ENCODE measurements around the gene ZBBX. TPM values are rescaled to one million over a fixed set of nuclear protein-coding genes. Genes with fewer than 3 reads are reported as not detected.
A peak's percentile ranks its signal among the peaks of the same experiment; 100 is the strongest.
"Not testable (repeated sequence)": the region's sequence is repeated elsewhere in the genome, so short reads cannot be mapped to it uniquely, and the experiment has no call there.

Gene ZBBX
- total RNA-seq (not detected), total RNA-seq (0 reads per million in 2 donors)

DNA sequence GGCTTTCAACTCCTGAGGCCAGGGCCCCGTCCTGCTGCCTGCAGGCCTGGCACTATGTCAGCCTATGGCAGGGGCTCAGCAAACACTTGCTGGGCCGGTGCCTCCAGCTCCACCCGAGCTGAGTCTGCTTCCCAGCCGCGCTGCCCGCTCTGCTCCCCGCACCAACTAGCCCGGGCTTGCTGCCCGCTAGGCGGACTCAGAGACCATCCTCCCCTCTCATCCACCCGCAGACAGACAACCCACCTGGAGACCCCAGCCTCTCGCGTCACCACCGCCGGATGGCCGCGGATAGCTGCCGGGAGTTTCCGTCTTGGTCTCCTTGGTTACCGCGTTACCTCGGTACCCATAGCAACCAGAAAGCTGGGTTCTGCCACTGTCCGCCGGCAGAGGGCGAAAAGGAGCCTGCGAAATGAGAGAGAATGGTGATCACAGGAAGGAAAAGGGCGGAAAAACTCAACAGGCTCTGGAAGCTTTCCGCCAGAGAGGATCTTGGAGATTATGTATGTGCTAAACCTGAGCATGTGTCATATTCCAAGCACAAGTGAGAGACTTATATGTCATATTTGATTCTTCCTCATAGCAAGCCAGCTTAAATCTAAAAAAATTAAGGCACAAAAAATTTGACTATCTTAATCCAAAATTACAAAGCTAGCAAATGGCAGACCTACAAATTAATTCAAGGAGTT is at the start of gene ZBBX:
Gene ZBBX (minus strand): TSS at position 294 of the 686 bp plus-strand sequence. CDS start 7,396 bp downstream, outside the sequence.
- peak; percentile 58 to 82 (median 70) for DNase-seq
- ATAC-seq = peak; percentile 95
- H3K9me3 ChIP-seq (ENCODE audit: control insufficient read depth, low read length, poor library complexity, severe bottlenecking) = no peaks in the 10 kb centered on the region
- H3K4me1 Mint-ChIP-seq = peaks cover 9% of the 10 kb centered on the region
- H3K36me3 Mint-ChIP-seq (ENCODE audit: low read depth) = no peaks in the 10 kb centered on the region
- peak within 1 kb of the TSS; percentile 76 for H3K4me3 Mint-ChIP-seq
- peak within 1 kb of the TSS; percentile 87 for H3K27ac Mint-ChIP-seq
- peaks cover 15% of the 10 kb centered on the region for H3K27me3 Mint-ChIP-seq

DNA sequence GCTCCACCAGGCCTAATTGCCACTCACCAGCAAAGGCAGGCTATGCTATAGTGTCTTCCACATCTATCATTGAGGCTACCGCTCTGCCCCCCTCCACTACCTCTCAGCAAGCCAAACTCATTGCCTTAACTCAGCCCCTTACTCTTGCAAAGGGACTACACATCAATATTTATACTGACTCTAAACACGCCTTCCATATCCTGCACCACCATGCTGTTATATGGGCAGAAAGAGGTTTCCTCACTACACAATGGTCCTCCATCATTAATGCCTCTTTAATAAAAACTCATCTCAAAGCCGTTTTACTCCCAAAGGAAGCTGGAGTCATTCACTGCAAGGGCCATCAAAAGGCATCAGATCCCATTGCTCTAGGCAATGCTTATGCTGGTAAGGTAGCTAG is 46.9 kb upstream of the ZBBX start:
- ATAC-seq; H3K27me3 Mint-ChIP-seq; H3K36me3 Mint-ChIP-seq (ENCODE audit: low read depth); H3K9me3 ChIP-seq (ENCODE audit: control insufficient read depth, low read length, poor library complexity, severe bottlenecking); H3K27ac Mint-ChIP-seq; DNase-seq; H3K4me1 Mint-ChIP-seq; H3K4me3 Mint-ChIP-seq: not testable (repeated sequence)

GRCh38 chr3:167422396-167422795 is 42.3 kb upstream of the ZBBX start:
- not testable (repeated sequence) for DNase-seq; ATAC-seq; H3K36me3 Mint-ChIP-seq (ENCODE audit: low read depth); H3K27me3 Mint-ChIP-seq; H3K27ac Mint-ChIP-seq; H3K4me1 Mint-ChIP-seq; H3K4me3 Mint-ChIP-seq; H3K9me3 ChIP-seq (ENCODE audit: control insufficient read depth, low read length, poor library complexity, severe bottlenecking)

DNA sequence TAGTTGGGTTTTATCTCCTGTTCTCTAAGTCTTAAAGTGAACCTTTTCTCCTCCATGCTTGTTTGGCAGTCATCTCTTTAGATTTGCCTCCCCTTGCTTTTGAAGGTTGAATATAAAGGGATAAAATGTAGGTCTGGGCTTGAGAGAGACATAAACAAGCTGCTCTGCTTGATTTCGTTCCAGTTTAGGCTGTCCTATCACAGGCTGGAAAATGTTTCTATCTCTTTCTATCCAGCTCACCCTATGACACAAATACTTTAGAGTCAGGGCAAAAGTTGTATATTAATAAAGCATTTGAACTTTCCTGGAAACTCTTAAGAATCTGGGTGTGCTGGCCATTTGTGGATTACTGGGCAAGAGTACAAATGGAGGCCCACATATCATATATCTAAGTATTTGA is 29.5 kb upstream of the ZBBX start:
- Mint-ChIP-seq H3K27me3 (no peaks in the 10 kb centered on the region), H3K4me1 (no peaks in the 10 kb centered on the region), H3K4me3 (no peak overlapping the region), H3K36me3 (ENCODE audit: low read depth) (no peaks in the 10 kb centered on the region), H3K27ac (no peak overlapping the region)
- ATAC-seq (no peak), DNase-seq (no peak)
- no peaks in the 10 kb centered on the region for H3K9me3 ChIP-seq (ENCODE audit: control insufficient read depth, low read length, poor library complexity, severe bottlenecking)

DNA sequence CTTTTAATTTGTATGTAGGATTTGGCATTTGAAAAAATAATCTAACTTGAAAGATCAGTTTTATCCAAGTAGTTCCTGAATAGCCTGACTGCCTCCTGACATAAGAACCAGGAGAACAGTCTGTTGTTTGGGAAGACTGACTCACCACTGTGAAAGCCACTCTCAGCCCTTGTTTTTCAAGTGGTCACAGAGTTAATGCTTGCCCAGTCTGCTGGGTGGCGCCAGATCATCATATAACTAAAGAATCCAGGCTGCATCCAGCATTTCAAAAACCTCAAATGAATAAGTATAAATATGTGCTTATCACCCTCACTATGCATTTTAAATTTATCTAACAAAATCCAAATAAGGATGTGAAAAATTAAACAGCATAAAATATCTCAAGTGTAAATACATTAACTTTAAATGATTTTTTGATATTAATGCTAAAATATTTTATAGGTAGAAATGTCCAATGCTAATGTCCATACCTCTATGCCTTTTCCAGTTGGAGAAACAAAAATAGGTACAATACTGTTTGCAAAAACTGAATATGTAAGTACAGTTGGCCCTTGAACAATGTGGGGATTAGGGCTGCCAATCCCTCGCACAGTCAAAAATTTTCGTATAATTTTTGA is 26.9 kb upstream of the ZBBX start:
- H3K27me3 Mint-ChIP-seq = peaks cover 3% of the 10 kb centered on the region
- H3K9me3 ChIP-seq (ENCODE audit: control insufficient read depth, low read length, poor library complexity, severe bottlenecking) = no peaks in the 10 kb centered on the region
- DNase-seq (no peak), ATAC-seq (no peak)
- no peaks in the 10 kb centered on the region for H3K36me3 Mint-ChIP-seq (ENCODE audit: low read depth)
- H3K4me3 Mint-ChIP-seq = no peak overlapping the region
- H3K27ac Mint-ChIP-seq = no peak overlapping the region
- no peaks in the 10 kb centered on the region for H3K4me1 Mint-ChIP-seq

DNA sequence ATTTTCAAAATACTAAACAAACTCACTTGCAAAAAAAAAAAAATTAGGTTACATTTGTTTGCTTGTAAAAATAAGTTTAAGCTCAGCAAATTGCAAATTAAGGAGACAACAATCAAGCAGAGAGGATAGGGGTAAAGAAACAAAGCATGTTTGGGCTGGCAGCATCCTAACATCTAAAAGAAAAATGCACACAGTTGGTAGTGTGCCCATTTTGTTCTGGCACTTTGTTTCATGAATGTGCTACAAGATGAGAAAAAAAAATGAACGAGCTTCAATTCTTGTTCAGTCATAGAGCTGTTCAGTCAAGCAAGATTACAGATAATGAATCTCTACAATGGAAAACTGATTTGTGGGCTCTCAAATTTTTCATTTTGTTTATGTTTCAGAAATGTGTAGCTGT is 17.7 kb upstream of the ZBBX start:
- peaks cover 39% of the 10 kb centered on the region for H3K27me3 Mint-ChIP-seq
- no peaks in the 10 kb centered on the region for H3K4me1 Mint-ChIP-seq
- ATAC-seq (no peak), DNase-seq (no peak)
- H3K4me3 Mint-ChIP-seq = no peak overlapping the region
- no peaks in the 10 kb centered on the region for H3K9me3 ChIP-seq (ENCODE audit: control insufficient read depth, low read length, poor library complexity, severe bottlenecking)
- no peaks in the 10 kb centered on the region for H3K36me3 Mint-ChIP-seq (ENCODE audit: low read depth)
- H3K27ac Mint-ChIP-seq = no peak overlapping the region

GRCh38 chr3:167396075-167396474 is 16.0 kb upstream of the ZBBX start:
- DNase-seq (no peak), ATAC-seq (no peak)
- Mint-ChIP-seq H3K4me3 (no peak overlapping the region), H3K36me3 (ENCODE audit: low read depth) (no peaks in the 10 kb centered on the region), H3K4me1 (no peaks in the 10 kb centered on the region), H3K27ac (no peak overlapping the region), H3K27me3 (peaks cover 36% of the 10 kb centered on the region)
- no peaks in the 10 kb centered on the region for H3K9me3 ChIP-seq (ENCODE audit: control insufficient read depth, low read length, poor library complexity, severe bottlenecking)

GRCh38 chr3:167394003-167394402 is 13.9 kb upstream of the ZBBX start:
- no peak overlapping the region for H3K4me3 Mint-ChIP-seq
- no peaks in the 10 kb centered on the region for H3K9me3 ChIP-seq (ENCODE audit: control insufficient read depth, low read length, poor library complexity, severe bottlenecking)
- ATAC-seq (no peak), DNase-seq (no peak)
- H3K4me1 Mint-ChIP-seq = no peaks in the 10 kb centered on the region
- H3K36me3 Mint-ChIP-seq (ENCODE audit: low read depth) = no peaks in the 10 kb centered on the region
- H3K27me3 Mint-ChIP-seq = peaks cover 31% of the 10 kb centered on the region
- H3K27ac Mint-ChIP-seq = no peak overlapping the region

DNA sequence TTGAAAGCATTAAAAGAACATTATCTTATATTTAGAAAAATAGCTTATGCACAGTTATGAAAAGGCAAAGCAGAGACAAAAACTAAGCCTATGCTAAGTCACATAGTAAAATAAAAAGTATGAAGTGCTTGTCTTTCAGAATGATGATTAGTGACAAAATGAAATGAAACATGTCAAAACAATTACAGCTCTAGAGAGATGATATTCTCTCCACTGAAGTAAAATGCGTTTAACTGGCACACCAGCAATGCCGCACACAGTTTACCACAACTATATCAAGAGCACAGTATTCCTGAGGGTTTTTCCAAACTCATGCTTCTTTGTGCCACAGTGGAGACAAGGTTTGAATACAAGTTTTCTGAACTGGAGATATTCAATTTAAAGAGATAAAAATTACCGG is 2.1 kb upstream of the ZBBX start:
- DNase-seq = no peak
- H3K27ac Mint-ChIP-seq = no peak overlapping the region

GRCh38 chr3:167375478-167375877 is 4.6 kb downstream of the ZBBX start:
- DNase-seq = no peak
- Mint-ChIP-seq H3K4me1 (peaks cover 6% of the 10 kb centered on the region), H3K36me3 (ENCODE audit: low read depth) (peaks cover 4% of the 10 kb centered on the region), H3K27ac (no peak overlapping the region), H3K4me3 (no peak overlapping the region), H3K27me3 (peaks cover 23% of the 10 kb centered on the region)
- H3K9me3 ChIP-seq (ENCODE audit: control insufficient read depth, low read length, poor library complexity, severe bottlenecking) = no peaks in the 10 kb centered on the region
- no peak for ATAC-seq

More for the DNA sequence above, 2.1 kb upstream of the ZBBX start:
- H3K9me3 ChIP-seq (ENCODE audit: control insufficient read depth, low read length, poor library complexity, severe bottlenecking) = no peaks in the 10 kb centered on the region
- H3K36me3 Mint-ChIP-seq (ENCODE audit: low read depth) = no peaks in the 10 kb centered on the region
- H3K4me1 Mint-ChIP-seq = peaks cover 9% of the 10 kb centered on the region
- H3K4me3 Mint-ChIP-seq = no peak overlapping the region
- ATAC-seq = no peak
- H3K27me3 Mint-ChIP-seq = peaks cover 21% of the 10 kb centered on the region

GRCh38 chr3:167372138-167372537 is 8.0 kb downstream of the ZBBX start:
- H3K27ac Mint-ChIP-seq = no peak overlapping the region
- H3K4me1 Mint-ChIP-seq = no peaks in the 10 kb centered on the region
- no peaks in the 10 kb centered on the region for H3K9me3 ChIP-seq (ENCODE audit: control insufficient read depth, low read length, poor library complexity, severe bottlenecking)
- H3K4me3 Mint-ChIP-seq = no peak overlapping the region
- peaks cover 4% of the 10 kb centered on the region for H3K36me3 Mint-ChIP-seq (ENCODE audit: low read depth)
- H3K27me3 Mint-ChIP-seq = peaks cover 28% of the 10 kb centered on the region
- DNase-seq (no peak), ATAC-seq (no peak)

- H3K4me3 Mint-ChIP-seq = no peak overlapping the region
- no peak overlapping the region for H3K27ac Mint-ChIP-seq
- no peaks in the 10 kb centered on the region for H3K4me1 Mint-ChIP-seq
- H3K9me3 ChIP-seq (ENCODE audit: control insufficient read depth, low read length, poor library complexity, severe bottlenecking) = peaks cover 3% of the 10 kb centered on the region
- DNase-seq = no peak
- H3K27me3 Mint-ChIP-seq = peaks cover 7% of the 10 kb centered on the region
- H3K36me3 Mint-ChIP-seq (ENCODE audit: low read depth) = no peaks in the 10 kb centered on the region
- ATAC-seq = no peak
These were observed 18.1 kb downstream of the ZBBX start for GRCh38 chr3:167361948-167362347.

GRCh38 chr3:167361306-167361705 is 18.8 kb downstream of the ZBBX start:
- H3K9me3 ChIP-seq (ENCODE audit: control insufficient read depth, low read length, poor library complexity, severe bottlenecking) = peaks cover 3% of the 10 kb centered on the region
- peaks cover 3% of the 10 kb centered on the region for H3K27me3 Mint-ChIP-seq
- ATAC-seq (no peak), DNase-seq (no peak)
- no peak overlapping the region for H3K27ac Mint-ChIP-seq
- no peak overlapping the region for H3K4me3 Mint-ChIP-seq
- H3K4me1 Mint-ChIP-seq = no peaks in the 10 kb centered on the region
- no peaks in the 10 kb centered on the region for H3K36me3 Mint-ChIP-seq (ENCODE audit: low read depth)

- no peak overlapping the region for H3K4me3 Mint-ChIP-seq
- H3K36me3 Mint-ChIP-seq (ENCODE audit: low read depth) = no peaks in the 10 kb centered on the region
- H3K27me3 Mint-ChIP-seq = peaks cover 12% of the 10 kb centered on the region
- peaks cover 3% of the 10 kb centered on the region for H3K9me3 ChIP-seq (ENCODE audit: control insufficient read depth, low read length, poor library complexity, severe bottlenecking)
- H3K4me1 Mint-ChIP-seq = no peaks in the 10 kb centered on the region
- H3K27ac Mint-ChIP-seq = no peak overlapping the region
- ATAC-seq = no peak
- DNase-seq = no peak
These were observed 24.7 kb downstream of the ZBBX start for GRCh38 chr3:167355446-167355845.
